Measurements from ENCODE around the gene KRT37.
"Not testable (repeated sequence)": the region's sequence is repeated elsewhere in the genome, so short reads cannot be mapped to it uniquely, and the experiment has no call there.

KRT37 gene

DNA sequence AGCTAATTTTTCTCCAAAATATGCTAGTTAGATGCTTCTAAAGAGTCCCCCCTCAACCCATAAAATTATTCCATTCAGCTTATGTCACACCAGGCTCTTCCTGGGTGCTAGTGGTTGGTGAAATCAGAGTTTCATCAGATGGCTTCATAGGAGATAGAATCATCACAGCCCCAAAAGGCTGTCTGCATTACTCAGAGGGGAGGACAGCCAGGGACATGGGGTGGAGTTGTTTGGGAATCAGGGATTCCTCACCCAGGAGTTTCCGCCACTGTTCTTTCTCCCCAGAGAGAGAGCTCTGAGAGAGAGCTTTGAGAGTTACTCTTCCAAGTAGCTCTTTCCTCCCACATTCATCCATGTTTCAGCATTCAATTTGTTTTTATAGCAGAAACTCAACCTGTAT is 42.0 kb downstream of the KRT37 start:
- ChIA-PET POLR2A (interaction anchor here (0.7 kb wide), 1 partner anchor 649 kb away, joined by 5 read pairs; no protein-coding TSS in a partner anchor), CTCF (interaction anchor here (0.7 to 1.4 kb wide), 2 partner anchors 285 to 580 kb away, joined by 3 read pairs; no protein-coding TSS in a partner anchor)
- Histone ChIP-seq H3K9me3 (ENCODE audit: control insufficient read depth, insufficient read depth, low read depth, low read length) (no peaks in the 10 kb centered on the region), H3K27ac (ENCODE audit: extremely low read depth, low read depth, low read length) (no peak overlapping the region), H3K4me1 (ENCODE audit: control insufficient read depth, insufficient read depth, low read length) (no peaks in the 10 kb centered on the region), H3K36me3 (ENCODE audit: control insufficient read depth in 2 of 2, insufficient read depth in 1 of 2, low read length in 2 of 2) (no peaks in the 10 kb centered on the region), H3K4me3 (ENCODE audit: low read depth, low read length) (no peak overlapping the region)
- TF ChIP-seq ZNF660 (tag by site-specific recombination; IDR thresholded peaks at IDR 0.05) (no peak), ZNF488 (tag by site-specific recombination; IDR thresholded peaks at IDR 0.05) (no peak), HIC1 (tag by site-specific recombination; IDR thresholded peaks at IDR 0.05) (no peak), SP7 (tag by site-specific recombination; IDR thresholded peaks at IDR 0.05) (no peak)

DNA sequence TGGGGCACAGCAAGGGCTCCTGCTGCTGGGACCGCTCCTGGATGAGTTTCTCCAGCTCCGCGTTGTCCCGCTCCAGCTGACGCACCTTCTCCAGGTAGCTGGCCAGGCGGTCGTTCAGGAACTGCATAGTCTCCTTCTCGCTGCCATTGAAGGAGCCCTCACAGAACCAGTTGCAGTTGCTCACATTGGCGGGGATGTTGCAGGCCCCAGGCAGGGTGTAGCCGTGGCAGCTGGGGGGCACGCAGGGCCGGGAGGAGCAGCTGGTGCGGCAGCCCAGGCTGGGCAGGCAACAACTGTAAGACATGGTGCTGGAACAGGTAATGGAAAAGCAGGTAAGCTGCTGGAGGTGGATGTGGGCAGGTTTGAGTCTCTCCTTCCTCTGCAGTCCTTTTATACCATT is 42.4 kb downstream of the KRT37 start, which contains the start of gene KRT34:
TSS of gene KRT34 (minus strand) at position 364 of the 400 bp plus-strand sequence. CDS start at position 304, 60 bp downstream.
- H3K4me1 ChIP-seq (ENCODE audit: control insufficient read depth, insufficient read depth, low read length), result not testable (repeated sequence)
- CTCF ChIA-PET, result interaction anchor here (0.7 to 1.4 kb wide), 3 partner anchors 120 to 579 kb away, joined by 3 to 4 read pairs (median 3); no protein-coding TSS in a partner anchor
- POLR2A ChIA-PET, result interaction anchor here (0.7 kb wide), 1 partner anchor 649 kb away, joined by 5 read pairs; no protein-coding TSS in a partner anchor

GRCh38 chr17:41380091-41380490 is 44.3 kb downstream of the KRT37 start:
- H3K4me3 ChIP-seq (ENCODE audit: low read depth, low read length); H3K9me3 ChIP-seq (ENCODE audit: control insufficient read depth, insufficient read depth, low read depth, low read length); H3K27ac ChIP-seq (ENCODE audit: extremely low read depth, low read depth, low read length); POLR2A ChIA-PET; H3K4me1 ChIP-seq (ENCODE audit: control insufficient read depth, insufficient read depth, low read length); H3K36me3 ChIP-seq (ENCODE audit: control insufficient read depth in 2 of 2, insufficient read depth in 1 of 2, low read length in 2 of 2): not testable (repeated sequence)
- CTCF ChIA-PET, result interaction anchor here (0.7 to 1.3 kb wide), 3 partner anchors 58 to 283 kb away, joined by 3 read pairs; no protein-coding TSS in a partner anchor

More for the DNA sequence above, 42.4 kb downstream of the KRT37 start, which contains the start of gene KRT34:
- not testable (repeated sequence) for H3K27ac ChIP-seq (ENCODE audit: extremely low read depth, low read depth, low read length); H3K4me3 ChIP-seq (ENCODE audit: low read depth, low read length); H3K36me3 ChIP-seq (ENCODE audit: control insufficient read depth in 2 of 2, insufficient read depth in 1 of 2, low read length in 2 of 2); H3K9me3 ChIP-seq (ENCODE audit: control insufficient read depth, insufficient read depth, low read depth, low read length)

DNA sequence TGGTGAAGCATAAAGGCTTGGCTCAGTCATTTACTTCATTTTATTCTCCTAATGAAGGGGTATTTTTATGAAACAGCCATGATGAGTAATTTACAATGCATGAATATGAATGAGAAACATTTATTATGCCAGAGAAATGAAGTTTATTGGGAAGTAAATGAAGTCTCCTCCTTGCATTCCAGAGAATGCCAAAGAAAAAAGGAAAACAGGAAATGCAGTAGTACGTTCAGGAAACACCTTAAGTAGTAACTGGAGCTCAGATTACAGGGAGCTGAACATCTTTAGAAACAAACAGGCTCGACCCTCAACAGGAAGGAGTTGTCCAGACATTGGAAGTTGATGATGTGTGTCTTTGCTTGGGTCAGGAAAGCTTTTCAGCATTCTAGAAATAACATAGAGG is 46.8 kb downstream of the KRT37 start:
- TF ChIP-seq ZBTB17 (tag by site-specific recombination; IDR thresholded peaks at IDR 0.05), result no peak
- TF ChIP-seq ZNF138 (tag by site-specific recombination; IDR thresholded peaks at IDR 0.05; ENCODE audit: borderline replicate concordance), result no peak
- TF ChIP-seq, protein P1, sequence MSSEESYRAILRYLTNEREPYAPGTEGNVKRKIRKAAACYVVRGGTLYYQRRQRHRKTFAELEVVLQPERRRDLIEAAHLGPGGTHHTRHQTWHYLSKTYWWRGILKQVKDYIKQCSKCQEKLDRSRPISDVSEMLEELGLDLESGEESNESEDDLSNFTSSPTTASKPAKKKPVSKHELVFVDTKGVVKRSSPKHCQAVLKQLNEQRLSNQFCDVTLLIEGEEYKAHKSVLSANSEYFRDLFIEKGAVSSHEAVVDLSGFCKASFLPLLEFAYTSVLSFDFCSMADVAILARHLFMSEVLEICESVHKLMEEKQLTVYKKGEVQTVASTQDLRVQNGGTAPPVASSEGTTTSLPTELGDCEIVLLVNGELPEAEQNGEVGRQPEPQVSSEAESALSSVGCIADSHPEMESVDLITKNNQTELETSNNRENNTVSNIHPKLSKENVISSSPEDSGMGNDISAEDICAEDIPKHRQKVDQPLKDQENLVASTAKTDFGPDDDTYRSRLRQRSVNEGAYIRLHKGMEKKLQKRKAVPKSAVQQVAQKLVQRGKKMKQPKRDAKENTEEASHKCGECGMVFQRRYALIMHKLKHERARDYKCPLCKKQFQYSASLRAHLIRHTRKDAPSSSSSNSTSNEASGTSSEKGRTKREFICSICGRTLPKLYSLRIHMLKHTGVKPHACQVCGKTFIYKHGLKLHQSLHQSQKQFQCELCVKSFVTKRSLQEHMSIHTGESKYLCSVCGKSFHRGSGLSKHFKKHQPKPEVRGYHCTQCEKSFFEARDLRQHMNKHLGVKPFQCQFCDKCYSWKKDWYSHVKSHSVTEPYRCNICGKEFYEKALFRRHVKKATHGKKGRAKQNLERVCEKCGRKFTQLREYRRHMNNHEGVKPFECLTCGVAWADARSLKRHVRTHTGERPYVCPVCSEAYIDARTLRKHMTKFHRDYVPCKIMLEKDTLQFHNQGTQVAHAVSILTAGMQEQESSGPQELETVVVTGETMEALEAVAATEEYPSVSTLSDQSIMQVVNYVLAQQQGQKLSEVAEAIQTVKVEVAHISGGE (tag by site-specific recombination; conservative IDR thresholded peaks at IDR 0.05; ENCODE audit: low read depth), result no peak
- no peak for TF ChIP-seq ZNF747 (tag by site-specific recombination; IDR thresholded peaks at IDR 0.05)
- no peak for TF ChIP-seq INSM2 (tag by site-specific recombination; IDR thresholded peaks at IDR 0.05)
- TF ChIP-seq ZNF654 (tag by site-specific recombination; IDR thresholded peaks at IDR 0.05; ENCODE audit: low read depth), result no peak
- TF ChIP-seq ZFP69B (tag by site-specific recombination; IDR thresholded peaks at IDR 0.05), result no peak
- TF ChIP-seq ZNF239 (tag by site-specific recombination; IDR thresholded peaks at IDR 0.05), result no peak
- no peak for TF ChIP-seq ZNF423 (tag by site-specific recombination; IDR thresholded peaks at IDR 0.05)
- no peak for TF ChIP-seq ZNF521 (tag by site-specific recombination; IDR thresholded peaks at IDR 0.05)
- H3K4me1 ChIP-seq (ENCODE audit: control insufficient read depth, insufficient read depth, low read length), result no peaks in the 10 kb centered on the region
- no peaks in the 10 kb centered on the region for H3K36me3 ChIP-seq (ENCODE audit: control insufficient read depth in 2 of 2, insufficient read depth in 1 of 2, low read length in 2 of 2)
- no peak overlapping the region for H3K4me3 ChIP-seq (ENCODE audit: low read depth, low read length)
- CTCF ChIA-PET, result interaction anchor here (1.3 to 1.5 kb wide), 2 partner anchors 55 to 291 kb away, joined by 3 read pairs; no protein-coding TSS in a partner anchor
- no peaks in the 10 kb centered on the region for H3K9me3 ChIP-seq (ENCODE audit: control insufficient read depth, insufficient read depth, low read depth, low read length)
- POLR2A ChIA-PET, result no interaction called here
- H3K27ac ChIP-seq (ENCODE audit: extremely low read depth, low read depth, low read length), result no peak overlapping the region
